ENCODE data around the gene CEP44.

The CEP44 gene

DNA sequence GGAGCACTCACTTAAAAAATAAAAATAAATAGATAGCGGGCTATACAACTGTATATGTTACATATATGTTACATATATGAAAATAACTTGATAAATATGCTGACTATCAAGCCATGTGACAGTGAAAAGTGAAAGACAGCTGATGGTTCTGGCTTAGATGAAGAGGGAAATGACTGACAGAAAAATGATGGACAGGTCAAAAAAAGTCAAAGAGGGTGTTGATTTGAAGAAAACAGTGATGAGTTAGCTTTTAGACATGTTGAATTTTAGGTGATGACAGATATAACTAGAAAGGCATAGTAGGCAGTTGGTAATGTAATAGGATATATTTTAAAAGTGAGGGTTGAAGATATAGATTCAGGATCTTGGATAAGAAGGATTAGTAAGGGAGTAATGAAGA, 38.0 kb upstream of the CEP44 start:
- Histone ChIP-seq H3K27ac (ENCODE audit: poor library complexity, severe bottlenecking) (no peak overlapping the region), H3K27me3 (ENCODE audit: insufficient read depth, poor library complexity, severe bottlenecking) (no peaks in the 10 kb centered on the region), H3K4me3 (ENCODE audit: severe bottlenecking) (no peak overlapping the region), H3K9me3 (ENCODE audit: severe bottlenecking) (no peaks in the 10 kb centered on the region), H3K4me1 (ENCODE audit: insufficient read depth, poor library complexity, severe bottlenecking) (peaks cover 7% of the 10 kb centered on the region), H3K36me3 (ENCODE audit: low read depth) (no peaks in the 10 kb centered on the region)
- TF ChIP-seq, protein P1, sequence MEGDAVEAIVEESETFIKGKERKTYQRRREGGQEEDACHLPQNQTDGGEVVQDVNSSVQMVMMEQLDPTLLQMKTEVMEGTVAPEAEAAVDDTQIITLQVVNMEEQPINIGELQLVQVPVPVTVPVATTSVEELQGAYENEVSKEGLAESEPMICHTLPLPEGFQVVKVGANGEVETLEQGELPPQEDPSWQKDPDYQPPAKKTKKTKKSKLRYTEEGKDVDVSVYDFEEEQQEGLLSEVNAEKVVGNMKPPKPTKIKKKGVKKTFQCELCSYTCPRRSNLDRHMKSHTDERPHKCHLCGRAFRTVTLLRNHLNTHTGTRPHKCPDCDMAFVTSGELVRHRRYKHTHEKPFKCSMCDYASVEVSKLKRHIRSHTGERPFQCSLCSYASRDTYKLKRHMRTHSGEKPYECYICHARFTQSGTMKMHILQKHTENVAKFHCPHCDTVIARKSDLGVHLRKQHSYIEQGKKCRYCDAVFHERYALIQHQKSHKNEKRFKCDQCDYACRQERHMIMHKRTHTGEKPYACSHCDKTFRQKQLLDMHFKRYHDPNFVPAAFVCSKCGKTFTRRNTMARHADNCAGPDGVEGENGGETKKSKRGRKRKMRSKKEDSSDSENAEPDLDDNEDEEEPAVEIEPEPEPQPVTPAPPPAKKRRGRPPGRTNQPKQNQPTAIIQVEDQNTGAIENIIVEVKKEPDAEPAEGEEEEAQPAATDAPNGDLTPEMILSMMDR (IDR thresholded peaks at IDR 0.05; ENCODE audit: poor library complexity, severe bottlenecking): no peak
- no peak for ATAC-seq (ENCODE audit: low read depth)
- no peak for DNase-seq (ENCODE audit: low spot score)

- no peak for ATAC-seq (ENCODE audit: low read depth)
- no peak for DNase-seq (ENCODE audit: low spot score)
- Histone ChIP-seq H3K9me3 (ENCODE audit: severe bottlenecking) (no peaks in the 10 kb centered on the region), H3K4me3 (ENCODE audit: severe bottlenecking) (no peak overlapping the region), H3K27me3 (ENCODE audit: insufficient read depth, poor library complexity, severe bottlenecking) (no peaks in the 10 kb centered on the region), H3K4me1 (ENCODE audit: insufficient read depth, poor library complexity, severe bottlenecking) (peaks cover 7% of the 10 kb centered on the region), H3K27ac (ENCODE audit: poor library complexity, severe bottlenecking) (no peak overlapping the region), H3K36me3 (ENCODE audit: low read depth) (no peaks in the 10 kb centered on the region)
- TF ChIP-seq, protein P1 (IDR thresholded peaks at IDR 0.05; ENCODE audit: poor library complexity, severe bottlenecking): no peak
Measured at GRCh38 chr4:174248407-174248806, 35.3 kb upstream of the CEP44 start.

DNA sequence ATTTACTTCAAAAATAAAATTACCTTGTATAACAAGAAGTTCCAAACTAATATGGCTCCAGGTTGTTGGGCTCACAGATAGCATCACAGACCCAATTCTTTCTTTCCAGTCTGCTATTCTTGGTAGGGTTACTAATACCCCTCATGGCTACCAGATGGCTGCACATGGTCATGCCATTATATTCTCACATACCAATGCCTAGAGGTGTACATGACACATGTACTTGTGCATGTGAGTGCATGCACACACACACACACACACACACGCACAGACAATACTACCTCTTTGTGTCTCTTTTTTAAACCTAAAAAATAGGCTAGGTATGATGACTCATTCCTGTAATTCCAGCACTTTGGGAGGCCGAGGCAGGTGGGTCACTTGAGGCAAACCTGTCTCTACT, 31.3 kb upstream of the CEP44 start:
- H3K4me3 ChIP-seq (ENCODE audit: severe bottlenecking): no peak overlapping the region
- H3K27ac ChIP-seq (ENCODE audit: poor library complexity, severe bottlenecking): no peak overlapping the region
- no peaks in the 10 kb centered on the region for H3K9me3 ChIP-seq (ENCODE audit: severe bottlenecking)
- no peaks in the 10 kb centered on the region for H3K27me3 ChIP-seq (ENCODE audit: insufficient read depth, poor library complexity, severe bottlenecking)
- no peaks in the 10 kb centered on the region for H3K36me3 ChIP-seq (ENCODE audit: low read depth)
- ATAC-seq (ENCODE audit: low read depth) (no peak), DNase-seq (ENCODE audit: low spot score) (no peak)
- TF ChIP-seq, protein P1 (IDR thresholded peaks at IDR 0.05; ENCODE audit: poor library complexity, severe bottlenecking): no peak
- H3K4me1 ChIP-seq (ENCODE audit: insufficient read depth, poor library complexity, severe bottlenecking): no peaks in the 10 kb centered on the region

DNA sequence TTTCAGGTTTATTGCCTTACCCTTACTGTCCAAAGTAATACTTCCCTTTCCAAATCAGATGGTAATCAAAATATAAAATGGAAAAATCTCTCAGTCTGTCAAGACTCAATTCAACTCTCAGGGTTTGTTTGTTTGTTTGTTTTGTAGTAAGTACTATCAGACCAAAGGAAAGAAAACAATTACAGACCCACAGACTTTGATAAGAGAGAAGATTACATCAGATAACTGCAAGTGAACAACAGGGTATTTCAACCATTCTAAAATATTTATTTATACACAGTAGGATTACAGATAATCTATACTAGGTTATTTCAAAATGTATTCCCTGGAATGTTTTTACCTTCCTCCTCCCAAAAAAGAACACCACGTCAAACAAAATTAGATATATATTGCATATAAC, 29.1 kb upstream of the CEP44 start:
- no peaks in the 10 kb centered on the region for H3K4me1 ChIP-seq (ENCODE audit: insufficient read depth, poor library complexity, severe bottlenecking)
- no peak overlapping the region for H3K4me3 ChIP-seq (ENCODE audit: severe bottlenecking)
- H3K36me3 ChIP-seq (ENCODE audit: low read depth): peaks cover 14% of the 10 kb centered on the region
- H3K27me3 ChIP-seq (ENCODE audit: insufficient read depth, poor library complexity, severe bottlenecking): no peaks in the 10 kb centered on the region
- DNase-seq (ENCODE audit: low spot score) (no peak), ATAC-seq (ENCODE audit: low read depth) (no peak)
- H3K9me3 ChIP-seq (ENCODE audit: severe bottlenecking): no peaks in the 10 kb centered on the region
- TF ChIP-seq, protein P1 (IDR thresholded peaks at IDR 0.05; ENCODE audit: poor library complexity, severe bottlenecking): no peak
- H3K27ac ChIP-seq (ENCODE audit: poor library complexity, severe bottlenecking): no peak overlapping the region

- DNase-seq (ENCODE audit: low spot score) (no peak), ATAC-seq (ENCODE audit: low read depth) (no peak)
- TF ChIP-seq, protein P1 (IDR thresholded peaks at IDR 0.05; ENCODE audit: poor library complexity, severe bottlenecking): no peak
Measured at GRCh38 chr4:174255374-174255773, 28.3 kb upstream of the CEP44 start.

More at GRCh38 chr4:174255374-174255773, 28.3 kb upstream of the CEP44 start:
- no peak overlapping the region for H3K27ac ChIP-seq (ENCODE audit: poor library complexity, severe bottlenecking)
- no peak overlapping the region for H3K4me3 ChIP-seq (ENCODE audit: severe bottlenecking)
- H3K9me3 ChIP-seq (ENCODE audit: severe bottlenecking): no peaks in the 10 kb centered on the region
- no peaks in the 10 kb centered on the region for H3K27me3 ChIP-seq (ENCODE audit: insufficient read depth, poor library complexity, severe bottlenecking)
- H3K4me1 ChIP-seq (ENCODE audit: insufficient read depth, poor library complexity, severe bottlenecking): peaks cover 2% of the 10 kb centered on the region
- peaks cover 14% of the 10 kb centered on the region for H3K36me3 ChIP-seq (ENCODE audit: low read depth)

Data from RWPE2 (cell line).